Type B pancreatic cell (in vitro differentiated cells): ENCODE results near the gene KLHL22. TPM values are rescaled to one million over a fixed set of nuclear protein-coding genes. Genes with fewer than 3 reads are reported as not detected.
A peak's percentile ranks its signal among the peaks of the same experiment; 100 is the strongest.

Source experiments
- DNase-seq: peaks from one replicate; pipeline ENCODE4 v3.0.0; 2021; ENCODE audit warnings: mixed read lengths; ENCODE audit not compliant: unreplicated experiment; ENCODE audit errors: extremely low spot score
- H3K27ac Mint-ChIP-seq: 2 replicates; pipeline ENCODE4 v1.8.0; 2021; ENCODE audit warnings: mild to moderate bottlenecking, mixed read lengths
- H3K27me3 Mint-ChIP-seq: 2 replicates; pipeline ENCODE4 v1.8.0; 2021; ENCODE audit warnings: mixed read lengths
- H3K36me3 Mint-ChIP-seq: 2 replicates; pipeline ENCODE4 v1.8.0; 2021; ENCODE audit warnings: mixed read lengths
- H3K4me1 Mint-ChIP-seq: one replicate; pipeline ENCODE4 v1.8.0; 2021; ENCODE audit warnings: mixed read lengths; ENCODE audit not compliant: unreplicated experiment
- H3K4me3 Mint-ChIP-seq: 2 replicates; pipeline ENCODE4 v1.8.0; 2021; ENCODE audit warnings: mild to moderate bottlenecking, mixed read lengths
- H3K9me3 Mint-ChIP-seq: 2 replicates; pipeline ENCODE4 v1.8.0; 2021; ENCODE audit warnings: mixed read lengths
- CTCF ChIP-seq: fragments of 200-600 bp; sonication (generic); conservative IDR thresholded peaks from 2 replicates; pipeline ENCODE4 v1.5.0; 2021; ENCODE audit warnings: antibody characterized with exemption, mild to moderate bottlenecking
- total RNA-seq: library from RNA; stranded (reverse); gene quantifications from 2 replicates; pipeline ENCODE4 v1.2.1, GENCODE V29; 2021; ENCODE audit warnings: low replicate concordance

The KLHL22 gene
- total RNA-seq, 1 donor from 2014 or later, result 38.8 TPM

- Mint-ChIP-seq H3K4me1 (peaks cover 13% of the 10 kb centered on the region), H3K4me3 (no peak overlapping the region), H3K9me3 (no peaks in the 10 kb centered on the region), H3K36me3 (peaks cover 14% of the 10 kb centered on the region), H3K27ac (no peak overlapping the region), H3K27me3 (no peaks in the 10 kb centered on the region)
- DNase-seq, result peak; percentile 57
- no peak for TF ChIP-seq CTCF
Measured at GRCh38 chr22:20401376-20402014, 94.1 kb downstream of the KLHL22 start.

GRCh38 chr22:20400606-20401375 is 94.8 kb downstream of the KLHL22 start:
- Mint-ChIP-seq H3K27ac (no peak overlapping the region), H3K4me1 (peaks cover 20% of the 10 kb centered on the region), H3K36me3 (peaks cover 14% of the 10 kb centered on the region), H3K27me3 (no peaks in the 10 kb centered on the region), H3K4me3 (no peak overlapping the region), H3K9me3 (no peaks in the 10 kb centered on the region)
- TF ChIP-seq CTCF, result no peak
- DNase-seq, result peak; percentile 56

DNA sequence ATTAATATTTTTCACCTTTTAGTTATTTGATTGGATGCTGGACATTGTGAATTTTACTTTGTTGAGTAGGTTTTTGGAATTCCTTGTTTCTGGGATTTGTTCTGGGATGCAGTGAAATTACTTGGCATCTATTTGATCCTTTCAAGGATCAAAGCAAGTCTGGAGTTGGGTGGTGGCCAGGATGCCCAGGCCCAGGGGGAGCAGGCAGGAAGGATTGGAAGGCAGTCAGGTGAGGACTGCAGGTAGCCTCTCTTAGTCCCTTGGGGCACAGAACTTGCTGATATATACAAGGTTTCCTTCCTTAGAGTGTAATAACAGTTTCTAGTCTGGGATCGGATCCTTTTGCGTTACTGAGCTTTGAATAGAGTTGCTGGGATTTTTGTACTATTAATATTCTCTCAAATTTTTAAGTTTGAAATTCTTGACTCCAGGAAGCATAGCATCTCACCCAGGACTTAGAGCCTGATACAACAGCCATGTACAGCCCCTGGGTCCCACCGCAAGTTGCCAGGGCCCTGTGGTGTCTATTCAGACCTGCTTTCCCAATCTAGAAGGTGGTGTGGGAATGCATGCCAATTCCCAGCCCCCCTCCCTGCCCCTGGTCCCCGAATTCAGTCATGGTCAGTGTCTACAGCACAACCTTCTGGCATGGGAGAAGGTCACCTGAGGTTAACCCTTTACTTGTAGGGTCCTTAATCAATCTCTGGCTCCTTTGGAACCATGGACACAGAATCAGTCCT is 95.6 kb downstream of the KLHL22 start:
- H3K36me3 Mint-ChIP-seq, result peaks cover 12% of the 10 kb centered on the region
- no peaks in the 10 kb centered on the region for H3K27me3 Mint-ChIP-seq
- H3K9me3 Mint-ChIP-seq, result no peaks in the 10 kb centered on the region
- DNase-seq, result peak; percentile 15
- no peak overlapping the region for H3K4me3 Mint-ChIP-seq
- H3K27ac Mint-ChIP-seq, result no peak overlapping the region
- no peak for TF ChIP-seq CTCF
- H3K4me1 Mint-ChIP-seq, result peaks cover 28% of the 10 kb centered on the region

DNA sequence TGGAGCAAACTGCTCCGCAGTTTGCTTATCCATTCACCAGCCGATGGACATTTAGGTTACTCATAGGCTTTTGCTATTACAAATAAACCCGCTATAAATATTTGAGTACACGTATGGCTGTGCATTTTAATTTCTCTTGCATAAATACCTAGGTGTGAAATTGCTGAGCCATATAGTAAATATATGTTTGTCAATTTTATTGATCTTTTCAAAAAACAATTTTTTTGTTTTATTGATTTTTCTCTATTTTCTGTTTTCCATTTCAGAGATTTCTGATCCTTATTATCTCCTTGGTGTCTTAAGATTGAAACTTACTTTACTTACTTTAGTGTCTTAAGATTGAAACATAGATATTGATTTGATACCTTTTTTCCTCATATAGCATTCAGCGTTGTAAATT is 97.2 kb downstream of the KLHL22 start:
- Mint-ChIP-seq H3K9me3 (no peaks in the 10 kb centered on the region), H3K4me1 (peaks cover 33% of the 10 kb centered on the region), H3K27ac (no peak overlapping the region), H3K27me3 (no peaks in the 10 kb centered on the region), H3K4me3 (no peak overlapping the region), H3K36me3 (peaks cover 7% of the 10 kb centered on the region)
- TF ChIP-seq CTCF, result no peak
- DNase-seq, result no peak

- Mint-ChIP-seq H3K9me3 (no peaks in the 10 kb centered on the region), H3K4me3 (peak overlapping the region; percentile 18), H3K4me1 (peaks cover 33% of the 10 kb centered on the region), H3K27ac (no peak overlapping the region), H3K27me3 (no peaks in the 10 kb centered on the region), H3K36me3 (peaks cover 4% of the 10 kb centered on the region)
- no peak for TF ChIP-seq CTCF
- no peak for DNase-seq
Measured at GRCh38 chr22:20397498-20397897, 98.1 kb downstream of the KLHL22 start.
